Measurements from ENCODE around the gene BCL10. TPM values are rescaled to one million over a fixed set of nuclear protein-coding genes. Genes with fewer than 3 reads are reported as not detected.

The BCL10 gene
- total RNA-seq, 4 donors from 2014 or later: 15.3 to 31.9 (median 26.8) TPM

GRCh38 chr1:85230305-85230977 lies 46.0 kb downstream of the BCL10 start:
- Histone ChIP-seq H3K36me3 (no peaks in the 10 kb centered on the region), H3K27me3 (no peaks in the 10 kb centered on the region), H3K9me3 (no peaks in the 10 kb centered on the region), H3K27ac (no peak overlapping the region), H3K4me3 (no peak overlapping the region), H3K4me1 (no peaks in the 10 kb centered on the region)
- TF ChIP-seq CTCF (IDR thresholded peaks at IDR 0.05) (no peak), POLR2A (IDR thresholded peaks at IDR 0.05) (no peak)
- DNase-seq: no peak
- intact Hi-C loops (cut with DNase I; ENCODE audit: low total_unique reads): no loop called here

- no peak for DNase-seq
- TF ChIP-seq CTCF (IDR thresholded peaks at IDR 0.05) (no peak), POLR2A (IDR thresholded peaks at IDR 0.05) (no peak)
- Histone ChIP-seq H3K27ac (no peak overlapping the region), H3K4me3 (no peak overlapping the region), H3K36me3 (no peaks in the 10 kb centered on the region), H3K9me3 (no peaks in the 10 kb centered on the region), H3K27me3 (no peaks in the 10 kb centered on the region), H3K4me1 (peaks cover 0 to 5% of the 10 kb centered on the region in 2 donors)
- intact Hi-C loops (cut with DNase I; ENCODE audit: low total_unique reads): no loop called here
Measured at GRCh38 chr1:85229574-85230097, 46.8 kb downstream of the BCL10 start.

- H3K4me1 ChIP-seq: peaks cover 5 to 11% of the 10 kb centered on the region in 2 donors
- TF ChIP-seq POLR2A (IDR thresholded peaks at IDR 0.05): no peak
- TF ChIP-seq CTCF (IDR thresholded peaks at IDR 0.05): no peak
- no peak for DNase-seq
- no peaks in the 10 kb centered on the region for H3K9me3 ChIP-seq
- no peak overlapping the region for H3K27ac ChIP-seq
- no peaks in the 10 kb centered on the region for H3K27me3 ChIP-seq
- H3K36me3 ChIP-seq: no peaks in the 10 kb centered on the region
- intact Hi-C loops (cut with DNase I; ENCODE audit: low total_unique reads): no loop called here
- H3K4me3 ChIP-seq: no peak overlapping the region
Measured at GRCh38 chr1:85228972-85229371, 47.5 kb downstream of the BCL10 start.

GRCh38 chr1:85225624-85226380 lies 50.6 kb downstream of the BCL10 start:
- Histone ChIP-seq H3K4me3 (no peak overlapping the region), H3K9me3 (no peaks in the 10 kb centered on the region), H3K36me3 (no peaks in the 10 kb centered on the region), H3K27me3 (no peaks in the 10 kb centered on the region), H3K4me1 (peaks cover 5 to 11% of the 10 kb centered on the region in 2 donors), H3K27ac (peak overlapping the region; percentile 65)
- TF ChIP-seq POLR2A (IDR thresholded peaks at IDR 0.05) (no peak), CTCF (IDR thresholded peaks at IDR 0.05) (no peak)
- DNase-seq: no peak
- intact Hi-C loops (cut with DNase I; ENCODE audit: low total_unique reads): no loop called here

Measured in uterus (tissue), 4 donors.